Liver (tissue), 3 donors: Measurements from ENCODE around the gene NTHL1.
"Not testable (repeated sequence)": the region's sequence is repeated elsewhere in the genome, so short reads cannot be mapped to it uniquely, and the experiment has no call there.

Experiments used
- GABPA ChIP-seq, 2 donors: IDR thresholded peaks in 1 of 2; conservative IDR thresholded peaks in 1 of 2; 2 replicates each; pipeline ENCODE4 v1.6.1; 2016; ENCODE audit warnings: antibody characterized with exemption in 2 of 2, mild to moderate bottlenecking in 1 of 2, moderate library complexity in 1 of 2
- JUND ChIP-seq, 2 donors: IDR thresholded peaks; 2 replicates each; pipeline ENCODE4 v1.6.1; 2016; ENCODE audit warnings: antibody characterized with exemption in 2 of 2
- RXRA ChIP-seq, 2 donors: IDR thresholded peaks; 2 replicates each; pipeline ENCODE4 v1.6.1; 2017 to 2018; ENCODE audit warnings: antibody characterized with exemption in 2 of 2, mild to moderate bottlenecking in 1 of 2
- SP1 ChIP-seq: IDR thresholded peaks from 2 replicates; pipeline ENCODE4 v1.6.1; 2018; ENCODE audit warnings: antibody characterized with exemption, mild to moderate bottlenecking
- TAF1 ChIP-seq: conservative IDR thresholded peaks from 2 replicates; pipeline ENCODE4 v1.6.1; 2016; ENCODE audit warnings: antibody characterized with exemption, mild to moderate bottlenecking
- YY1 ChIP-seq: IDR thresholded peaks from 2 replicates; pipeline ENCODE4 v1.6.1; 2016; ENCODE audit warnings: antibody characterized with exemption, mild to moderate bottlenecking
- TF ChIP-seq, protein P1 (sequence below): IDR thresholded peaks from 2 replicates; pipeline ENCODE4 v1.6.1; 2016; ENCODE audit warnings: antibody characterized with exemption, mild to moderate bottlenecking
- TF ChIP-seq, protein P2 (sequence below): fragments of 150-350 bp; IDR thresholded peaks from 2 replicates; pipeline ENCODE4 v1.5.1; 2017; ENCODE audit warnings: improper control_type of control experiment, low read depth, low read length; ENCODE audit not compliant: missing input control
- TF ChIP-seq, protein P3 (sequence below): IDR thresholded peaks from 2 replicates; pipeline ENCODE4 v1.6.1; 2016; ENCODE audit warnings: antibody characterized with exemption
- TF ChIP-seq, protein P4 (sequence below): IDR thresholded peaks from 2 replicates; pipeline ENCODE4 v1.6.1; 2016; ENCODE audit warnings: antibody characterized with exemption
- TF ChIP-seq, protein P5 (sequence below): IDR thresholded peaks from 2 replicates; pipeline ENCODE4 v1.6.1; 2016; ENCODE audit warnings: antibody characterized with exemption
- donor health status: healthy.
- donor health status: healthy.

DNA sequence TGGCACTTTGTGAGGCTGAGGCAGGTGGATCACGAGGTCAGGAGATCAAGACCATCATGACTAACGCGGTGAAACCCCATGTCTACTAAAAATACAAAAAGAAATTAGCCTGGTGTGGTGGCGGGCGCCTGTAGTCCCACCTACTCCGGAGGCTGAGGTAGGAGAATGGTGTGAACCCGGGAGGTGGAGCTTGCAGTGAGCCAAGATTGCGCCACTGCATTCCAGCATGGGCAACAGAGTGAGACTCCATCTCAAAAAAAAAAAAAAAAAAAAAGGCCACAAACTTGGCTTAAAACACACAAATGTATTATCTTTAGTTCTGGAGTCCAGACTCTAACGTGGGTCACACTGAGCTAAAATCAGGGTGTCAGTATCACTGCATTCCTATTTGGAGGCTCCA is 35.9 kb downstream of the NTHL1 start:
- TF ChIP-seq, protein P1, sequence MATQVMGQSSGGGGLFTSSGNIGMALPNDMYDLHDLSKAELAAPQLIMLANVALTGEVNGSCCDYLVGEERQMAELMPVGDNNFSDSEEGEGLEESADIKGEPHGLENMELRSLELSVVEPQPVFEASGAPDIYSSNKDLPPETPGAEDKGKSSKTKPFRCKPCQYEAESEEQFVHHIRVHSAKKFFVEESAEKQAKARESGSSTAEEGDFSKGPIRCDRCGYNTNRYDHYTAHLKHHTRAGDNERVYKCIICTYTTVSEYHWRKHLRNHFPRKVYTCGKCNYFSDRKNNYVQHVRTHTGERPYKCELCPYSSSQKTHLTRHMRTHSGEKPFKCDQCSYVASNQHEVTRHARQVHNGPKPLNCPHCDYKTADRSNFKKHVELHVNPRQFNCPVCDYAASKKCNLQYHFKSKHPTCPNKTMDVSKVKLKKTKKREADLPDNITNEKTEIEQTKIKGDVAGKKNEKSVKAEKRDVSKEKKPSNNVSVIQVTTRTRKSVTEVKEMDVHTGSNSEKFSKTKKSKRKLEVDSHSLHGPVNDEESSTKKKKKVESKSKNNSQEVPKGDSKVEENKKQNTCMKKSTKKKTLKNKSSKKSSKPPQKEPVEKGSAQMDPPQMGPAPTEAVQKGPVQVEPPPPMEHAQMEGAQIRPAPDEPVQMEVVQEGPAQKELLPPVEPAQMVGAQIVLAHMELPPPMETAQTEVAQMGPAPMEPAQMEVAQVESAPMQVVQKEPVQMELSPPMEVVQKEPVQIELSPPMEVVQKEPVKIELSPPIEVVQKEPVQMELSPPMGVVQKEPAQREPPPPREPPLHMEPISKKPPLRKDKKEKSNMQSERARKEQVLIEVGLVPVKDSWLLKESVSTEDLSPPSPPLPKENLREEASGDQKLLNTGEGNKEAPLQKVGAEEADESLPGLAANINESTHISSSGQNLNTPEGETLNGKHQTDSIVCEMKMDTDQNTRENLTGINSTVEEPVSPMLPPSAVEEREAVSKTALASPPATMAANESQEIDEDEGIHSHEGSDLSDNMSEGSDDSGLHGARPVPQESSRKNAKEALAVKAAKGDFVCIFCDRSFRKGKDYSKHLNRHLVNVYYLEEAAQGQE, result not testable (repeated sequence)
- TF ChIP-seq, protein P2, sequence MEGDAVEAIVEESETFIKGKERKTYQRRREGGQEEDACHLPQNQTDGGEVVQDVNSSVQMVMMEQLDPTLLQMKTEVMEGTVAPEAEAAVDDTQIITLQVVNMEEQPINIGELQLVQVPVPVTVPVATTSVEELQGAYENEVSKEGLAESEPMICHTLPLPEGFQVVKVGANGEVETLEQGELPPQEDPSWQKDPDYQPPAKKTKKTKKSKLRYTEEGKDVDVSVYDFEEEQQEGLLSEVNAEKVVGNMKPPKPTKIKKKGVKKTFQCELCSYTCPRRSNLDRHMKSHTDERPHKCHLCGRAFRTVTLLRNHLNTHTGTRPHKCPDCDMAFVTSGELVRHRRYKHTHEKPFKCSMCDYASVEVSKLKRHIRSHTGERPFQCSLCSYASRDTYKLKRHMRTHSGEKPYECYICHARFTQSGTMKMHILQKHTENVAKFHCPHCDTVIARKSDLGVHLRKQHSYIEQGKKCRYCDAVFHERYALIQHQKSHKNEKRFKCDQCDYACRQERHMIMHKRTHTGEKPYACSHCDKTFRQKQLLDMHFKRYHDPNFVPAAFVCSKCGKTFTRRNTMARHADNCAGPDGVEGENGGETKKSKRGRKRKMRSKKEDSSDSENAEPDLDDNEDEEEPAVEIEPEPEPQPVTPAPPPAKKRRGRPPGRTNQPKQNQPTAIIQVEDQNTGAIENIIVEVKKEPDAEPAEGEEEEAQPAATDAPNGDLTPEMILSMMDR, result not testable (repeated sequence)
- not testable (repeated sequence) for TF ChIP-seq TAF1; YY1; JUND (IDR thresholded peaks at IDR 0.05); SP1; RXRA (IDR thresholded peaks at IDR 0.05); GABPA (IDR thresholded peaks at IDR 0.05 in 1 of 2, conservative IDR thresholded peaks at IDR 0.05 in 1 of 2)
- TF ChIP-seq, protein P3, sequence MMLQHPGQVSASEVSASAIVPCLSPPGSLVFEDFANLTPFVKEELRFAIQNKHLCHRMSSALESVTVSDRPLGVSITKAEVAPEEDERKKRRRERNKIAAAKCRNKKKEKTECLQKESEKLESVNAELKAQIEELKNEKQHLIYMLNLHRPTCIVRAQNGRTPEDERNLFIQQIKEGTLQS, result not testable (repeated sequence)
- TF ChIP-seq, protein P4, sequence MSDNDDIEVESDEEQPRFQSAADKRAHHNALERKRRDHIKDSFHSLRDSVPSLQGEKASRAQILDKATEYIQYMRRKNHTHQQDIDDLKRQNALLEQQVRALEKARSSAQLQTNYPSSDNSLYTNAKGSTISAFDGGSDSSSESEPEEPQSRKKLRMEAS, result not testable (repeated sequence)
- TF ChIP-seq, protein P5, sequence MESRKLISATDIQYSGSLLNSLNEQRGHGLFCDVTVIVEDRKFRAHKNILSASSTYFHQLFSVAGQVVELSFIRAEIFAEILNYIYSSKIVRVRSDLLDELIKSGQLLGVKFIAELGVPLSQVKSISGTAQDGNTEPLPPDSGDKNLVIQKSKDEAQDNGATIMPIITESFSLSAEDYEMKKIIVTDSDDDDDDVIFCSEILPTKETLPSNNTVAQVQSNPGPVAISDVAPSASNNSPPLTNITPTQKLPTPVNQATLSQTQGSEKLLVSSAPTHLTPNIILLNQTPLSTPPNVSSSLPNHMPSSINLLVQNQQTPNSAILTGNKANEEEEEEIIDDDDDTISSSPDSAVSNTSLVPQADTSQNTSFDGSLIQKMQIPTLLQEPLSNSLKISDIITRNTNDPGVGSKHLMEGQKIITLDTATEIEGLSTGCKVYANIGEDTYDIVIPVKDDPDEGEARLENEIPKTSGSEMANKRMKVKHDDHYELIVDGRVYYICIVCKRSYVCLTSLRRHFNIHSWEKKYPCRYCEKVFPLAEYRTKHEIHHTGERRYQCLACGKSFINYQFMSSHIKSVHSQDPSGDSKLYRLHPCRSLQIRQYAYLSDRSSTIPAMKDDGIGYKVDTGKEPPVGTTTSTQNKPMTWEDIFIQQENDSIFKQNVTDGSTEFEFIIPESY, result not testable (repeated sequence)
